Measurements from ENCODE around the gene ALDH3A1. TPM values are rescaled to one million over a fixed set of nuclear protein-coding genes. Genes with fewer than 3 reads are reported as not detected.
A peak's percentile ranks its signal among the peaks of the same experiment; 100 is the strongest.

The ALDH3A1 gene
- total RNA-seq, 1 experiment from 2014 or later: 41.9 TPM

GRCh38 chr17:19760746-19761145 is 12.6 kb upstream of the ALDH3A1 start:
- no peak for DNase-seq (ENCODE audit: low spot score)

- no peak for DNase-seq (ENCODE audit: low spot score)
Observed at GRCh38 chr17:19759568-19760549, 11.8 kb upstream of the ALDH3A1 start.

GRCh38 chr17:19757536-19758180 is 9.6 kb upstream of the ALDH3A1 start:
- no peak for DNase-seq (ENCODE audit: low spot score)

- no peak for DNase-seq (ENCODE audit: low spot score)
Observed at GRCh38 chr17:19756546-19756945, 8.4 kb upstream of the ALDH3A1 start.

GRCh38 chr17:19755821-19756510 is 7.9 kb upstream of the ALDH3A1 start:
- no peak for DNase-seq (ENCODE audit: low spot score)

- no peak for DNase-seq (ENCODE audit: low spot score)
Observed at GRCh38 chr17:19755392-19755791, 7.3 kb upstream of the ALDH3A1 start.

GRCh38 chr17:19753661-19754463 is 5.8 kb upstream of the ALDH3A1 start:
- peak; percentile 86 for DNase-seq (ENCODE audit: low spot score)

GRCh38 chr17:19753051-19753509 is 5.0 kb upstream of the ALDH3A1 start:
- DNase-seq (ENCODE audit: low spot score): peak; percentile 98

- peak; percentile 51 for DNase-seq (ENCODE audit: low spot score)
Observed at GRCh38 chr17:19752216-19753050, 4.3 kb upstream of the ALDH3A1 start.

- DNase-seq (ENCODE audit: low spot score): no peak
Observed at GRCh38 chr17:19750835-19751234, 2.7 kb upstream of the ALDH3A1 start.

GRCh38 chr17:19750020-19750572 is 2.0 kb upstream of the ALDH3A1 start:
- DNase-seq (ENCODE audit: low spot score): no peak

- no peak for DNase-seq (ENCODE audit: low spot score)
Observed at GRCh38 chr17:19748807-19749193, 702 bp upstream of the ALDH3A1 start.

GRCh38 chr17:19747159-19747719 is 859 bp downstream of the ALDH3A1 start:
- DNase-seq (ENCODE audit: low spot score): no peak

GRCh38 chr17:19746517-19746916 is 1.6 kb downstream of the ALDH3A1 start:
- no peak for DNase-seq (ENCODE audit: low spot score)

- no peak for DNase-seq (ENCODE audit: low spot score)
Observed at GRCh38 chr17:19744922-19745757, 3.0 kb downstream of the ALDH3A1 start.

GRCh38 chr17:19744492-19744891 is 3.6 kb downstream of the ALDH3A1 start:
- DNase-seq (ENCODE audit: low spot score): no peak

GRCh38 chr17:19743101-19744100 is 4.7 kb downstream of the ALDH3A1 start:
- no peak for DNase-seq (ENCODE audit: low spot score)

- DNase-seq (ENCODE audit: low spot score): no peak
Observed at GRCh38 chr17:19742495-19742894, 5.6 kb downstream of the ALDH3A1 start.

All from H4 (cell line).